ENCODE measurements around the gene RAB5A. TPM values are rescaled to one million over a fixed set of nuclear protein-coding genes. Genes with fewer than 3 reads are reported as not detected.
A peak's percentile ranks its signal among the peaks of the same experiment; 100 is the strongest.
"Not testable (repeated sequence)": the region's sequence is repeated elsewhere in the genome, so short reads cannot be mapped to it uniquely, and the experiment has no call there.

The RAB5A gene
- total RNA-seq, 1 donor from 2014 or later: 71.4 TPM

DNA sequence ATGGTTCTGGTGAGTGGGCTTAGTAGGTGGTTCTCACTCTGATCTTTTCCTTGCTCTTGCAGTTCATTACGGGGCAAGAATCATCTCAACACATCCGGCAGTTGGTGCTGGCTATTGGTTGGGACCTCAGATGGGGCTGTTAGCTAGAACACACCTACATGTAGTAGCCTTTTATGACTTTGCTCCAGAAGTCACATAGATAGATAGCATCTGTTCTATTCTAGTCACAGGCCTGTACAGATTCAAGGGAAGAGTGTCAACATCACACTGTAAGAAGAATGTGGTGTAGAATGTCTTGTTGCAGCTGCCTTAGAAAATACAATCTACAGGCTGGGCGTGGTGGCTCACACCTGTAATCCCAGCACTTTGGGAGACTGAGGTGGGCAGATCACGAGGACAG, 15.1 kb downstream of the RAB5A start:
- Mint-ChIP-seq H3K27ac (no peak overlapping the region), H3K27me3 (ENCODE audit: low read depth) (no peaks in the 10 kb centered on the region), H3K4me1 (no peaks in the 10 kb centered on the region), H3K4me3 (no peak overlapping the region), H3K36me3 (peaks cover 25% of the 10 kb centered on the region), H3K9me3 (peaks cover 4% of the 10 kb centered on the region)
- TF ChIP-seq, protein P1, sequence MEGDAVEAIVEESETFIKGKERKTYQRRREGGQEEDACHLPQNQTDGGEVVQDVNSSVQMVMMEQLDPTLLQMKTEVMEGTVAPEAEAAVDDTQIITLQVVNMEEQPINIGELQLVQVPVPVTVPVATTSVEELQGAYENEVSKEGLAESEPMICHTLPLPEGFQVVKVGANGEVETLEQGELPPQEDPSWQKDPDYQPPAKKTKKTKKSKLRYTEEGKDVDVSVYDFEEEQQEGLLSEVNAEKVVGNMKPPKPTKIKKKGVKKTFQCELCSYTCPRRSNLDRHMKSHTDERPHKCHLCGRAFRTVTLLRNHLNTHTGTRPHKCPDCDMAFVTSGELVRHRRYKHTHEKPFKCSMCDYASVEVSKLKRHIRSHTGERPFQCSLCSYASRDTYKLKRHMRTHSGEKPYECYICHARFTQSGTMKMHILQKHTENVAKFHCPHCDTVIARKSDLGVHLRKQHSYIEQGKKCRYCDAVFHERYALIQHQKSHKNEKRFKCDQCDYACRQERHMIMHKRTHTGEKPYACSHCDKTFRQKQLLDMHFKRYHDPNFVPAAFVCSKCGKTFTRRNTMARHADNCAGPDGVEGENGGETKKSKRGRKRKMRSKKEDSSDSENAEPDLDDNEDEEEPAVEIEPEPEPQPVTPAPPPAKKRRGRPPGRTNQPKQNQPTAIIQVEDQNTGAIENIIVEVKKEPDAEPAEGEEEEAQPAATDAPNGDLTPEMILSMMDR (IDR thresholded peaks at IDR 0.05; ENCODE audit: unreplicated experiment): no peak
- no peak for DNase-seq (ENCODE audit: low spot score in 2 of 2, unreplicated experiment in 2 of 2)

DNA sequence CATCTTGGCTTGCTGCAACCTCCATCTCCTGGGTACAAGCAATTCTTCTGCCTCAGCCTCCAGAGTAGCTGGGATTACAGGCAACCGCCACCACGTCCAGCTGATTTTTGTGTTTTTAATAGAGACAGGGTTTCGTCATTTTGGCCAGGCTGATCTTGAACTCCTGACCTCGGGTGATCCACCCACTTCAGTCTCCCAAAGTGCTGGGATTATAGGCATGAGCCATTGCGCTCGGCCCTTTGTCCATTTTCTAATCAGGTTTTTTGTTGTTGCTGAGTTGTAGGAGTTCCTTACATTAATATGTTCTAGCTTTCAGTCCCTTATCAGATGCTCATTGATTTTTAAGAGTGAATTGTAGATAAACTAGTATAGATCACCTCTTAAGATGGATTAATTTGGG, 20.3 kb downstream of the RAB5A start:
- peaks cover 4% of the 10 kb centered on the region for H3K9me3 Mint-ChIP-seq
- TF ChIP-seq, protein P1 (IDR thresholded peaks at IDR 0.05; ENCODE audit: unreplicated experiment): no peak
- no peaks in the 10 kb centered on the region for H3K4me1 Mint-ChIP-seq
- H3K27me3 Mint-ChIP-seq (ENCODE audit: low read depth): no peaks in the 10 kb centered on the region
- H3K36me3 Mint-ChIP-seq: peaks cover 21% of the 10 kb centered on the region
- no peak overlapping the region for H3K4me3 Mint-ChIP-seq
- H3K27ac Mint-ChIP-seq: no peak overlapping the region
- DNase-seq (ENCODE audit: low spot score in 2 of 2, unreplicated experiment in 2 of 2): no peak

DNA sequence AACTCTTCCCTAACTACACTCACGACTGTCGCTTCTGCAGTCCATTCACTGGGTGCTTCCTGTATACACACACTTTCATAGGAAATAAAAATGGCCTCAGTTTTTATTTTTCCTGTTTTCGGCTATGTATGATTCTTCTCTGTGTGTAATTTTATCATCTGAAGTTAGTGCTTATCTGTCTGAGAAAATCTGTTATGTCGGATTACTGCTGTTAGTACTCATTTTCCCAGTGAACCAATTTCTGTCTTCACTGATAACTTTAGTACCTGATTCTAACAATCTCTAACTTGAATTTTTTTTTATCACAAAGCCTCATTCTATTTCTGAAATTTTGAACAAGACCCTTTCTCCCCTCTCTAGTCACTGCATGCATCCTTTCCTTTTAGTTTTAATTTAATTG, 20.9 kb downstream of the RAB5A start:
- no peak for DNase-seq (ENCODE audit: low spot score in 2 of 2, unreplicated experiment in 2 of 2)
- Mint-ChIP-seq H3K9me3 (peaks cover 4% of the 10 kb centered on the region), H3K27me3 (ENCODE audit: low read depth) (no peaks in the 10 kb centered on the region), H3K36me3 (peaks cover 17% of the 10 kb centered on the region), H3K27ac (peak overlapping the region; percentile 7), H3K4me3 (no peak overlapping the region), H3K4me1 (no peaks in the 10 kb centered on the region)
- TF ChIP-seq, protein P1 (IDR thresholded peaks at IDR 0.05; ENCODE audit: unreplicated experiment): no peak

DNA sequence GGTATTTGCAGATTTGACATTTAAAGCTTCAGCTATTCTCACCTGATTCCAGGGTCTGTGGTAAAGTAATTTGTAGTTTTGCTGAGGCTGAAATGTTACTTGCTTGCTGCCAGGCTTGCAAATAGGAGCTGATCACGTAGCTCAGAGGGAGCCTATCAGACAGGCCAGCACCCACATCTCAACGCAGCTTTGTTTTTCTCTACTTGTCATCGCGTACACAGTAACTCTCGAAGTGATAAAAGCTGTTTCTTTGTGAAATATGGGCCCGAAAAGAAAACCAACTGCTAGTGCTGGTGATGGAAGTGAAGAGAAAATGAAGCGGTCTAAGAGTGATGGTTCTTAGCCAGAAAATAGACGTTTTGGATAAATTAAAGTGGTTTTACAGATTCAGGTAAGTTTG, 23.4 kb downstream of the RAB5A start:
- TF ChIP-seq, protein P1 (IDR thresholded peaks at IDR 0.05; ENCODE audit: unreplicated experiment): no peak
- no peaks in the 10 kb centered on the region for H3K4me1 Mint-ChIP-seq
- H3K27me3 Mint-ChIP-seq (ENCODE audit: low read depth): no peaks in the 10 kb centered on the region
- peaks cover 4% of the 10 kb centered on the region for H3K9me3 Mint-ChIP-seq
- H3K4me3 Mint-ChIP-seq: no peak overlapping the region
- peaks cover 21% of the 10 kb centered on the region for H3K36me3 Mint-ChIP-seq
- DNase-seq (ENCODE audit: low spot score in 2 of 2, unreplicated experiment in 2 of 2): no peak
- no peak overlapping the region for H3K27ac Mint-ChIP-seq

DNA sequence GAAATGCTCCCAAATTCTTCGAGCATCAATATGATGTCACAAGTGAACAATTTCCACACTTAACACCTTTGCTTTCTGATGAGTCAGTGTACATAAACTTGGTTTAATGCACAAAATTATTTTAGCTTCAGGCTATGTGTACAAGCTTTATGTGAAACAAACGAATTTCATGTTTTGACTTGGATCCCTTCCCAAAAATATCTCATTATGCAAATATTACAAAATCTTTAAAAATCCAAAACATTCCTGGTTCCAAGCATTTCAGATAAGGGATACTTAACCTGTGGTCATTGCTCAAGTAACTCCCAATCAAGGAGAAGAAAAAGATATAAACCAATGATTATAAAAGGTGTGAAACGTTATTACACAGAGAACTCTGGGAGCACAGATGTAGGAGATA, 25.2 kb downstream of the RAB5A start:
- Mint-ChIP-seq H3K27ac (no peak overlapping the region), H3K9me3 (no peaks in the 10 kb centered on the region)
- TF ChIP-seq, protein P1 (IDR thresholded peaks at IDR 0.05; ENCODE audit: unreplicated experiment): no peak

DNA sequence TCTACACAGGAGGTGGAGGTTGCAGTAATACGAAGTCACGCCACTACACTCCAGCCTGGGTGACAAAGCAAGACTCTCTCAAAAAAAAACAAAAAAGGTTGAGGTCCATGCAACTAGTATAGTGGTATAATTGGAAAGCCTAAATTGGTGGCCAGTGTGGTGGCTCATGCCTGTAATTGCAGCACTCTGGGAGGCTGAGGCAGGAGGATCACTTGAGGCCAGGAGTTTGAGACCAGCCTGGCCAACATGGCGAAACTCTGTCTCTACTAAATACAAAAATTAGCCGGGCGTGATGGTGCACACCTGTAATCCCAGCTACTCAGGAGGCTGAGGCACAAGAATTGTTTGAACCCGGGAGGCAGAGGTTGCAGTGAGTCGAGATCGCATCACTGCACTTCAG, 42.0 kb downstream of the RAB5A start:
- not testable (repeated sequence) for H3K4me1 Mint-ChIP-seq; H3K9me3 Mint-ChIP-seq; DNase-seq (ENCODE audit: low spot score in 2 of 2, unreplicated experiment in 2 of 2); H3K27me3 Mint-ChIP-seq (ENCODE audit: low read depth); H3K4me3 Mint-ChIP-seq; H3K27ac Mint-ChIP-seq
- peaks cover 27% of the 10 kb centered on the region for H3K36me3 Mint-ChIP-seq

More for the DNA sequence above, 25.2 kb downstream of the RAB5A start:
- H3K27me3 Mint-ChIP-seq (ENCODE audit: low read depth): no peaks in the 10 kb centered on the region
- peaks cover 24% of the 10 kb centered on the region for H3K36me3 Mint-ChIP-seq
- DNase-seq (ENCODE audit: low spot score in 2 of 2, unreplicated experiment in 2 of 2): no peak
- H3K4me1 Mint-ChIP-seq: no peaks in the 10 kb centered on the region
- no peak overlapping the region for H3K4me3 Mint-ChIP-seq
